Activated T-helper 1 cell treated with anti-CD3 and anti-CD28 coated beads, Interleukin-2, amount 50 U/mL, for 16 hours (primary cell): ENCODE data around the gene PTN.

Experiments
- DNase-seq, 2 donors: peaks; one replicate each; pipeline ENCODE4 v3.0.0-alpha.2; 2020; ENCODE audit warnings: low read depth in 1 of 2, low spot score in 1 of 2

The PTN gene

GRCh38 chr7:137343281-137343841 is at the start of gene PTN:
PTN (minus strand) TSS chr7:137343733; CDS start chr7:137254973, 88,760 bp downstream.
- no peak for DNase-seq

GRCh38 chr7:137390076-137390475 is 46.5 kb upstream of the PTN start:
- DNase-seq, result no peak

GRCh38 chr7:137388916-137389315 is 45.4 kb upstream of the PTN start:
- no peak for DNase-seq

- no peak for DNase-seq
These were observed 43.4 kb upstream of the PTN start for GRCh38 chr7:137386966-137387365.

- no peak for DNase-seq
These were observed 37.5 kb upstream of the PTN start for GRCh38 chr7:137381045-137381444.

GRCh38 chr7:137373507-137373906 is 30.0 kb upstream of the PTN start:
- DNase-seq, result no peak

GRCh38 chr7:137371616-137372015 is 28.1 kb upstream of the PTN start:
- DNase-seq, result no peak

GRCh38 chr7:137366995-137367394 is 23.5 kb upstream of the PTN start:
- no peak for DNase-seq

GRCh38 chr7:137363683-137364082 is 20.1 kb upstream of the PTN start:
- no peak for DNase-seq

- DNase-seq, result no peak
These were observed 16.6 kb upstream of the PTN start for GRCh38 chr7:137360087-137360679.

GRCh38 chr7:137354961-137355360 is 11.4 kb upstream of the PTN start:
- no peak for DNase-seq

- no peak for DNase-seq
These were observed 10.9 kb upstream of the PTN start for GRCh38 chr7:137354396-137354795.

- no peak for DNase-seq
These were observed 8.4 kb upstream of the PTN start for GRCh38 chr7:137351941-137352340.

GRCh38 chr7:137345799-137346449 is 2.4 kb upstream of the PTN start:
- no peak for DNase-seq

GRCh38 chr7:137342828-137343261 is 688 bp downstream of the PTN start:
- no peak for DNase-seq

GRCh38 chr7:137342265-137342664 is 1.3 kb downstream of the PTN start:
- DNase-seq, result no peak

GRCh38 chr7:137337902-137338301 is 5.6 kb downstream of the PTN start:
- no peak for DNase-seq

- DNase-seq, result no peak
These were observed 7.7 kb downstream of the PTN start for GRCh38 chr7:137335814-137336213.

GRCh38 chr7:137331378-137331777 is 12.2 kb downstream of the PTN start:
- DNase-seq, result no peak

GRCh38 chr7:137329411-137329810 is 14.1 kb downstream of the PTN start:
- no peak for DNase-seq

GRCh38 chr7:137328373-137329120 is 15.0 kb downstream of the PTN start:
- no peak for DNase-seq

GRCh38 chr7:137325927-137326326 is 17.6 kb downstream of the PTN start:
- DNase-seq, result no peak
